Lower leg skin (tissue), 4 donors: Measurements from ENCODE around the gene TUBGCP3. TPM values are rescaled to one million over a fixed set of nuclear protein-coding genes. Genes with fewer than 3 reads are reported as not detected.
"Not testable (repeated sequence)": the region's sequence is repeated elsewhere in the genome, so short reads cannot be mapped to it uniquely, and the experiment has no call there.

Source experiments
- DNase-seq, 2 donors: peaks; one replicate each; pipeline ENCODE4 v3.0.0-alpha.2; 2019; ENCODE audit warnings: low spot score in 2 of 2
- H3K4me3 ChIP-seq: fragments of 200-600 bp; sonication (generic); 2 replicates; pipeline ENCODE4 v1.5.1; 2017; ENCODE audit warnings: mild to moderate bottlenecking, low read depth; ENCODE audit not compliant: poor library complexity, severe bottlenecking
- CTCF ChIP-seq, 3 donors: fragments of 450-650 bp; IDR thresholded peaks; one replicate each; pipeline ENCODE4 v1.5.1; 2016; ENCODE audit warnings: antibody characterized with exemption in 3 of 3, mild to moderate bottlenecking in 3 of 3, moderate library complexity in 2 of 3
- POLR2A ChIP-seq, 2 donors: fragments of 450-650 bp; IDR thresholded peaks; one replicate each; pipeline ENCODE4 v1.6.1; 2016 to 2017; ENCODE audit warnings: antibody characterized with exemption in 2 of 2, mild to moderate bottlenecking in 1 of 2, moderate library complexity in 1 of 2
- WGBS, 2 donors: methylation state at CpG; one replicate each; pipeline ENCODE4 v1.1.5; 2018; 5-methylcytosine and 5-hydroxymethylcytosine counted together
- intact Hi-C: fragments of 100-400 bp; cut with DNase I; formaldehyde crosslinking; loops from one replicate; pipeline ENCODE4 v1.15.0; 2023; ENCODE audit warnings: low total_unique reads
- total RNA-seq, 4 donors: library from RNA; depleted of rRNA; stranded (reverse); fragments of >200 nt; gene quantifications; one replicate each; pipeline ENCODE4 v1.1.0, GENCODE V29; 2016

Gene TUBGCP3
- total RNA-seq, 4 donors from 2014 or later: 20.0 to 35.4 (median 22.9) TPM

GRCh38 chr13:112496166-112496565 is 91.8 kb downstream of the TUBGCP3 start:
- TF ChIP-seq POLR2A (IDR thresholded peaks at IDR 0.05): no peak
- TF ChIP-seq CTCF (IDR thresholded peaks at IDR 0.05): no peak
- intact Hi-C loops: no loop called here
- 96 to 97% methylated on average over 7 of the region's 7 CpGs for WGBS, 2 donors
- no peak overlapping the region for H3K4me3 ChIP-seq
- no peak for DNase-seq

- DNase-seq: no peak
- TF ChIP-seq CTCF (IDR thresholded peaks at IDR 0.05) (no peak), POLR2A (IDR thresholded peaks at IDR 0.05) (no peak)
- H3K4me3 ChIP-seq: no peak overlapping the region
- WGBS, 2 donors: 73 to 76% methylated on average over 2 of the region's 2 CpGs
- intact Hi-C loops: no loop called here
Observed at GRCh38 chr13:112495465-112495864, 92.5 kb downstream of the TUBGCP3 start.

- intact Hi-C loops: no loop called here
- no peak for DNase-seq
- no peak overlapping the region for H3K4me3 ChIP-seq
- TF ChIP-seq POLR2A (IDR thresholded peaks at IDR 0.05): no peak
- no peak for TF ChIP-seq CTCF (IDR thresholded peaks at IDR 0.05)
- WGBS, 2 donors: 88 to 91% methylated on average over 5 to 6 of the region's 6 CpGs
Observed at GRCh38 chr13:112489199-112489598, 98.8 kb downstream of the TUBGCP3 start.

GRCh38 chr13:112488343-112489050 is 99.5 kb downstream of the TUBGCP3 start:
- H3K4me3 ChIP-seq, DNase-seq, intact Hi-C loops: not testable (repeated sequence)
- 88 to 97% methylated on average over 7 of the region's 7 CpGs for WGBS, 2 donors

- TF ChIP-seq CTCF (IDR thresholded peaks at IDR 0.05): no peak
- no peak overlapping the region for H3K4me3 ChIP-seq
- no peak for DNase-seq
- intact Hi-C loops: no loop called here
- WGBS, 2 donors: 82% methylated on average over 8 of the region's 8 CpGs
Observed at GRCh38 chr13:112487127-112487517, 100.8 kb downstream of the TUBGCP3 start.

GRCh38 chr13:112486386-112487126 is 101.4 kb downstream of the TUBGCP3 start:
- intact Hi-C loops: no loop called here
- 78 to 86% methylated on average over 11 of the region's 11 CpGs for WGBS, 2 donors
- no peak for TF ChIP-seq POLR2A (IDR thresholded peaks at IDR 0.05)
- no peak for TF ChIP-seq CTCF (IDR thresholded peaks at IDR 0.05)
- DNase-seq: no peak
- no peak overlapping the region for H3K4me3 ChIP-seq

GRCh38 chr13:112485814-112486213 is 102.1 kb downstream of the TUBGCP3 start:
- H3K4me3 ChIP-seq, DNase-seq, intact Hi-C loops: not testable (repeated sequence)
- 95 to 96% methylated on average over 25 of the region's 25 CpGs for WGBS, 2 donors
